ENCODE results near the gene PERCC1. TPM values are rescaled to one million over a fixed set of nuclear protein-coding genes. Genes with fewer than 3 reads are reported as not detected.

The PERCC1 gene
- total and polyA plus RNA-seq, 2 donors (not counting 1 experiment from before 2014, with no cell fraction given) = not detected

DNA sequence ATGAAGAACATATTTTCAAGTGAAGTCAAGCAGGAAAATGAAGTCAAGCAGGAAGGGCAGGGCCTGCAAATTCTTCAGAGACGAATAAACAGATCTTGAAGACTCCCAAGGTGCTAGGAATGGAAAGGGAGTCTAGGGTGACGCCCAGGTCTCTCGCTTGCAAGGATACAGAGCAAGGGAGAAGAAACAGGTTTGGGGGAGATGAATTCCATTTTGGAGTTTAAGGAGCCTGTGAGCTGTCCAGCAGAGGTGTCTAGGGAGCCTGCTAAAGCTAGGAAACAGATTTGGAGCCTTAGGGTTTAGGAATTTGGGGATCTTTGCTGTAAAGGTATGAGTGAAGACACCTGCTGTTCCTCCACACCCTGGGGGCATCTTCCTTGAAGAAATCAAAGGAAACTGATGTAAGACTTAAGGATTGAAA lies 14.3 kb upstream of the PERCC1 start:
- Histone ChIP-seq H3K27ac (ENCODE audit: insufficient read depth, low read length) (no peak overlapping the region), H3K79me2 (ENCODE audit: control insufficient read depth, insufficient read depth, low read length) (peaks cover 9% of the 10 kb centered on the region), H3K4me2 (ENCODE audit: extremely low read depth, insufficient read depth, low read length) (no peak overlapping the region), H2AFZ (ENCODE audit: low read length) (no peak overlapping the region), H3K9me3 (ENCODE audit: control insufficient read depth, insufficient read depth, low read depth, low read length) (no peaks in the 10 kb centered on the region), H3K36me3 (ENCODE audit: control insufficient read depth, insufficient read depth, low read length) (no peaks in the 10 kb centered on the region), H3K27me3 (ENCODE audit: control insufficient read depth, insufficient read depth, low read length) (no peaks in the 10 kb centered on the region), H3K9ac (ENCODE audit: insufficient read depth, low read length) (no peak overlapping the region), H4K20me1 (ENCODE audit: control insufficient read depth, extremely low read depth, insufficient read depth, low read length) (no peaks in the 10 kb centered on the region), H3K4me1 (ENCODE audit: control insufficient read depth, extremely low read depth, insufficient read depth, low read length) (no peaks in the 10 kb centered on the region), H3K4me3 (replicated peaks in 1 of 4; ENCODE audit: control extremely low read depth in 1 of 4, insufficient read depth in 1 of 4, low read depth in 3 of 4, low read length in 4 of 4) (no peak overlapping the region)
- no peak for DNase-seq (ENCODE audit: low read depth in 2 of 2)
- TF ChIP-seq EZH2 (IDR thresholded peaks at IDR 0.05; ENCODE audit: low read length, missing control alignments) (no peak), CTCF (conservative IDR thresholded peaks at IDR 0.05 in 1 of 2, IDR thresholded peaks at IDR 0.05 in 1 of 2; ENCODE audit: low read depth in 1 of 2, low read length in 2 of 2) (no peak)

- Histone ChIP-seq H3K27me3 (ENCODE audit: control insufficient read depth, insufficient read depth, low read length) (no peaks in the 10 kb centered on the region), H3K27ac (ENCODE audit: insufficient read depth, low read length) (peak overlapping the region; percentile 83), H3K4me1 (ENCODE audit: control insufficient read depth, extremely low read depth, insufficient read depth, low read length) (no peaks in the 10 kb centered on the region), H3K4me2 (ENCODE audit: extremely low read depth, insufficient read depth, low read length) (peak overlapping the region; percentile 94), H2AFZ (ENCODE audit: low read length) (no peak overlapping the region), H3K36me3 (ENCODE audit: control insufficient read depth, insufficient read depth, low read length) (no peaks in the 10 kb centered on the region), H3K4me3 (replicated peaks in 1 of 4; ENCODE audit: control extremely low read depth in 1 of 4, insufficient read depth in 1 of 4, low read depth in 3 of 4, low read length in 4 of 4) (peak overlapping the region; percentile 65 to 98 (median 90)), H4K20me1 (ENCODE audit: control insufficient read depth, extremely low read depth, insufficient read depth, low read length) (no peaks in the 10 kb centered on the region), H3K79me2 (ENCODE audit: control insufficient read depth, insufficient read depth, low read length) (peaks cover 9% of the 10 kb centered on the region), H3K9me3 (ENCODE audit: control insufficient read depth, insufficient read depth, low read depth, low read length) (no peaks in the 10 kb centered on the region), H3K9ac (ENCODE audit: insufficient read depth, low read length) (peak overlapping the region; percentile 82)
- no peak for DNase-seq (ENCODE audit: low read depth in 2 of 2)
- TF ChIP-seq EZH2 (IDR thresholded peaks at IDR 0.05; ENCODE audit: low read length, missing control alignments) = no peak
- TF ChIP-seq CTCF (conservative IDR thresholded peaks at IDR 0.05 in 1 of 2, IDR thresholded peaks at IDR 0.05 in 1 of 2; ENCODE audit: low read depth in 1 of 2, low read length in 2 of 2) = no peak
These were observed 10.8 kb upstream of the PERCC1 start for GRCh38 chr16:1420111-1420539.

DNA sequence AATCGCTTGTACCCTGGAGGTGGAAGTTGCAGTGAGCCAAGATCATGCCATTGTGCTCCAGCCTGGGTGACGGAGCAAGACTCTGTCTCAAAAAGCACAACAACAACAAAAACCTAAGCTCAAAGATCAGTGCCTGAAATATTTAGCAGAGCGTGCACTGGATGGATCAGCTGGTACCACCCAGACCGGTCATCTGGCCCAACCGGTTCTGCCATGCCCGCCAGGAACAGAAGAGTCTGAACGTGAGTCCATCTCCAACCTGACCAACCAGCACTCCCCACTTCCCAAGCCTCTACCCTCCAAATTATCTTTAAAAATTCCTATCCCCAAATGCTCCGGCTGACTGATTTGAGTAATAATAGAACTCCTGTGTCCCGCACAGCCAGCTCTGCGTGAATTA lies 8.8 kb upstream of the PERCC1 start:
- Histone ChIP-seq H3K9ac (ENCODE audit: insufficient read depth, low read length) (no peak overlapping the region), H2AFZ (ENCODE audit: low read length) (no peak overlapping the region)

More for the DNA sequence above, 8.8 kb upstream of the PERCC1 start:
- no peaks in the 10 kb centered on the region for H3K36me3 ChIP-seq (ENCODE audit: control insufficient read depth, insufficient read depth, low read length)
- H3K27ac ChIP-seq (ENCODE audit: insufficient read depth, low read length) = no peak overlapping the region
- no peak overlapping the region for H3K4me2 ChIP-seq (ENCODE audit: extremely low read depth, insufficient read depth, low read length)
- TF ChIP-seq EZH2 (IDR thresholded peaks at IDR 0.05; ENCODE audit: low read length, missing control alignments) (no peak), CTCF (conservative IDR thresholded peaks at IDR 0.05 in 1 of 2, IDR thresholded peaks at IDR 0.05 in 1 of 2; ENCODE audit: low read depth in 1 of 2, low read length in 2 of 2) (no peak)
- DNase-seq (ENCODE audit: low read depth in 2 of 2) = no peak
- no peaks in the 10 kb centered on the region for H4K20me1 ChIP-seq (ENCODE audit: control insufficient read depth, extremely low read depth, insufficient read depth, low read length)
- peaks cover 9% of the 10 kb centered on the region for H3K79me2 ChIP-seq (ENCODE audit: control insufficient read depth, insufficient read depth, low read length)
- no peak overlapping the region for H3K4me3 ChIP-seq (replicated peaks in 1 of 4; ENCODE audit: control extremely low read depth in 1 of 4, insufficient read depth in 1 of 4, low read depth in 3 of 4, low read length in 4 of 4)
- no peaks in the 10 kb centered on the region for H3K27me3 ChIP-seq (ENCODE audit: control insufficient read depth, insufficient read depth, low read length)
- no peaks in the 10 kb centered on the region for H3K9me3 ChIP-seq (ENCODE audit: control insufficient read depth, insufficient read depth, low read depth, low read length)
- no peaks in the 10 kb centered on the region for H3K4me1 ChIP-seq (ENCODE audit: control insufficient read depth, extremely low read depth, insufficient read depth, low read length)
